NCI-H526 treated with DMSO at 0.1 percent for 48 hours (cell line): ENCODE data around the gene LMCD1.
A peak's percentile ranks its signal among the peaks of the same experiment; 100 is the strongest.

Source experiments
- DNase-seq: peaks from one replicate; lab custom pipeline; 2025; lab: John Stamatoyannopoulos, UW

LMCD1 gene

GRCh38 chr3:8537440-8537839 is 35.8 kb downstream of the LMCD1 start:
- DNase-seq: no peak

- no peak for DNase-seq
Measured at GRCh38 chr3:8538223-8538622, 36.6 kb downstream of the LMCD1 start.

- no peak for DNase-seq
Measured at GRCh38 chr3:8538913-8539312, 37.3 kb downstream of the LMCD1 start.

- DNase-seq: no peak
Measured at GRCh38 chr3:8539419-8539818, 37.8 kb downstream of the LMCD1 start.

- DNase-seq: no peak
Measured at GRCh38 chr3:8540456-8540855, 38.8 kb downstream of the LMCD1 start.

- DNase-seq: no peak
Measured at GRCh38 chr3:8541486-8541885, 39.9 kb downstream of the LMCD1 start.

- no peak for DNase-seq
Measured at GRCh38 chr3:8542190-8543135, 40.8 kb downstream of the LMCD1 start.

- DNase-seq: no peak
Measured at GRCh38 chr3:8546609-8547008, 45.0 kb downstream of the LMCD1 start.

- no peak for DNase-seq
Measured at GRCh38 chr3:8548502-8549275, 47.1 kb downstream of the LMCD1 start.

GRCh38 chr3:8549354-8549753 is 47.7 kb downstream of the LMCD1 start:
- DNase-seq: no peak

GRCh38 chr3:8550611-8551010 is 49.0 kb downstream of the LMCD1 start:
- no peak for DNase-seq

GRCh38 chr3:8552223-8552762 is 50.7 kb downstream of the LMCD1 start:
- no peak for DNase-seq

- DNase-seq: no peak
Measured at GRCh38 chr3:8553405-8553804, 51.8 kb downstream of the LMCD1 start.

- no peak for DNase-seq
Measured at GRCh38 chr3:8554696-8555095, 53.1 kb downstream of the LMCD1 start.

GRCh38 chr3:8555113-8555661 is 53.6 kb downstream of the LMCD1 start:
- peak; percentile 15 for DNase-seq

- peak; percentile 48 for DNase-seq
Measured at GRCh38 chr3:8555725-8556472, 54.3 kb downstream of the LMCD1 start.

GRCh38 chr3:8556473-8556869 is 54.8 kb downstream of the LMCD1 start:
- DNase-seq: peak; percentile 22

- no peak for DNase-seq
Measured at GRCh38 chr3:8557298-8557697, 55.7 kb downstream of the LMCD1 start.

GRCh38 chr3:8558645-8559044 is 57.0 kb downstream of the LMCD1 start:
- no peak for DNase-seq

- DNase-seq: no peak
Measured at GRCh38 chr3:8559351-8559750, 57.7 kb downstream of the LMCD1 start.

GRCh38 chr3:8560366-8561007 is 58.9 kb downstream of the LMCD1 start:
- no peak for DNase-seq
